Thyroid gland (tissue), 4 donors: ENCODE data around the gene PLA2G12A. TPM values are rescaled to one million over a fixed set of nuclear protein-coding genes. Genes with fewer than 3 reads are reported as not detected.

ENCODE experiments used
- DNase-seq, 2 donors: peaks; one replicate each; pipeline ENCODE4 v3.0.0-alpha.2; 2019
- H3K27ac ChIP-seq, 3 donors: fragments of 200-600 bp; sonication (generic); 1 replicate in 2 of 3; 2 replicates in 1 of 3; pipeline ENCODE4 v1.5.1; 2016 to 2019; ENCODE audit warnings: mild to moderate bottlenecking in 1 of 3, moderate library complexity in 1 of 3
- H3K27me3 ChIP-seq: fragments of 200-600 bp; sonication (generic); one replicate; pipeline ENCODE4 v1.5.1; 2019
- H3K36me3 ChIP-seq, 2 donors: fragments of 200-600 bp; sonication (generic); one replicate each; pipeline ENCODE4 v1.5.1; 2016 to 2019
- H3K4me1 ChIP-seq, 2 donors: fragments of 200-600 bp; sonication (generic); one replicate each; pipeline ENCODE4 v1.5.1; 2017 to 2019
- H3K4me3 ChIP-seq, 3 donors: fragments of 200-600 bp; sonication (generic); replicated peaks in 1 of 3; 1 replicate in 2 of 3; 2 replicates in 1 of 3; pipeline ENCODE4 v1.5.1; 2016; ENCODE audit warnings: mild to moderate bottlenecking in 1 of 3
- H3K9me3 ChIP-seq: fragments of 200-600 bp; sonication (generic); one replicate; pipeline ENCODE4 v1.5.1; 2017
- POLR2A ChIP-seq, 2 donors: fragments of 450-650 bp; IDR thresholded peaks; one replicate each; pipeline ENCODE4 v1.6.1; 2017; ENCODE audit warnings: antibody characterized with exemption in 2 of 2, mild to moderate bottlenecking in 2 of 2, moderate library complexity in 1 of 2
- WGBS, 2 donors: methylation state at CpG; one replicate each; pipeline ENCODE4 v1.1.5; 2017; 5-methylcytosine and 5-hydroxymethylcytosine counted together
- intact Hi-C: fragments of 100-400 bp; cut with DNase I; formaldehyde crosslinking; loops from one replicate; pipeline ENCODE4 v1.15.1; 2023
- total RNA-seq, 4 donors: library from RNA; depleted of rRNA; stranded (reverse); fragments of >200 nt; gene quantifications; one replicate each; pipeline ENCODE4 v1.2.3, GENCODE V29; 2016
- TF ChIP-seq, protein P1 (sequence below), 6 experiments: fragments of 200-600 bp in 3 of 6; fragments of 450-650 bp in 3 of 6; sonication (generic) in 3 of 6; IDR thresholded peaks; one replicate each; pipeline ENCODE4 v1.5.1; 2016 to 2019; ENCODE audit warnings: antibody characterized with exemption in 6 of 6, mild to moderate bottlenecking in 2 of 6, inconsistent platforms in 1 of 6, moderate library complexity in 1 of 6

The PLA2G12A gene
- total RNA-seq, 4 donors from 2014 or later, result 37.9 to 216 (median 55.5) TPM

DNA sequence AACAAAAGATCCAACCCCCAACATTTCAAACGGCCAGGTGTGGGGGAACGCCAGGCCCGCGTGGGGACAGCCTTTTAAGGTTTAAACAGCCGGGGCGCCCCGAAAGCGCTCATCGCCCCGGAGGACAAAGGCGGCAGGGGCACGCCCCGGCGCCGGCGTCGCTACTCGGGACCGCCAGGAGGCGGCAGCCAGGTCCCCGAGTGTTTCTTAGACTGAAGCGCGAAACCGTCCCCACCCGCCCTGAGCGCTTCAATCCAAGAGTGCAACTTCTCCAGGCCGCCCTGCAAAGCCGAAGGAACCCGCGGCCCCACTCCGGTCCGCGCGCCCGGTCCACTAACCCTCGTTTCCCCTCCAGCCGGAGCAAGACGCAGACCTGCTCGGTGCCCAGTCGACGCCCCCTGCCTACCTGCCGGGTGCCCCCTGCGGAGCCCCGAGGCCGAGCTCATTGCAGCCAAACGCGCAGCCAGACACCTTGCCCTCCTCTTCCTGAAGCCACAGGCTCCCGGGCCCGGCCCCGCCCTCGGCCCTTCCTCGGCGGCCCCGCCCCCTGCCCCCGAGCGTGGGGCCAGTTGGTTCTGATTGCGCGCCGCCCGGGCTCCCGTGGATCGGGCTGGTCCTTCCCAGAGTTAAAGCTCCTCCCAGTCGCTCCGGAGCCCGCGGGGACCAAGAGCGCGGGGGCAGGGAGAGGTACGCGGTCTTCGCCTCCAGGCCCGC, 26.8 kb downstream of the PLA2G12A start, which contains the start of gene CASP6:
TSS of gene CASP6 (minus strand) at position 496 of the 714 bp plus-strand sequence. CDS start at position 446, 50 bp downstream.
- no peaks in the 10 kb centered on the region for H3K36me3 ChIP-seq
- no peaks in the 10 kb centered on the region for H3K27me3 ChIP-seq
- 0 to 2% methylated on average over 41 to 45 of the region's 72 CpGs for WGBS, 2 donors
- H3K4me3 ChIP-seq, result peak within 1 kb of the TSS; percentile 19 to 61 (median 35)
- intact Hi-C loops, result loop anchor here (10.0 kb wide), 2 partner anchors 112 to 268 kb away; partner anchors contain the start of genes GAR1 and SEC24B
- TF ChIP-seq POLR2A (IDR thresholded peaks at IDR 0.05), result peak in 1 of 2 donors; percentile 82
- TF ChIP-seq, protein P1, sequence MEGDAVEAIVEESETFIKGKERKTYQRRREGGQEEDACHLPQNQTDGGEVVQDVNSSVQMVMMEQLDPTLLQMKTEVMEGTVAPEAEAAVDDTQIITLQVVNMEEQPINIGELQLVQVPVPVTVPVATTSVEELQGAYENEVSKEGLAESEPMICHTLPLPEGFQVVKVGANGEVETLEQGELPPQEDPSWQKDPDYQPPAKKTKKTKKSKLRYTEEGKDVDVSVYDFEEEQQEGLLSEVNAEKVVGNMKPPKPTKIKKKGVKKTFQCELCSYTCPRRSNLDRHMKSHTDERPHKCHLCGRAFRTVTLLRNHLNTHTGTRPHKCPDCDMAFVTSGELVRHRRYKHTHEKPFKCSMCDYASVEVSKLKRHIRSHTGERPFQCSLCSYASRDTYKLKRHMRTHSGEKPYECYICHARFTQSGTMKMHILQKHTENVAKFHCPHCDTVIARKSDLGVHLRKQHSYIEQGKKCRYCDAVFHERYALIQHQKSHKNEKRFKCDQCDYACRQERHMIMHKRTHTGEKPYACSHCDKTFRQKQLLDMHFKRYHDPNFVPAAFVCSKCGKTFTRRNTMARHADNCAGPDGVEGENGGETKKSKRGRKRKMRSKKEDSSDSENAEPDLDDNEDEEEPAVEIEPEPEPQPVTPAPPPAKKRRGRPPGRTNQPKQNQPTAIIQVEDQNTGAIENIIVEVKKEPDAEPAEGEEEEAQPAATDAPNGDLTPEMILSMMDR (IDR thresholded peaks at IDR 0.05), result peak; percentile 44 to 79 (median 61)
- peak; percentile 94 to 95 for DNase-seq
- peak within 1 kb of the TSS; percentile 42 to 83 (median 83) for H3K27ac ChIP-seq
- no peaks in the 10 kb centered on the region for H3K9me3 ChIP-seq
- peaks cover 14% of the 10 kb centered on the region in 2 donors for H3K4me1 ChIP-seq

- WGBS, 2 donors, result 39 to 41% methylated on average over 21 of the region's 21 CpGs
- intact Hi-C loops, result loop anchor here (10.0 kb wide), 2 partner anchors 113 to 267 kb away; partner anchors contain the start of genes GAR1 and SEC24B
- Histone ChIP-seq H3K36me3 (no peaks in the 10 kb centered on the region), H3K27me3 (no peaks in the 10 kb centered on the region), H3K4me1 (peaks cover 14% of the 10 kb centered on the region in 2 donors), H3K9me3 (no peaks in the 10 kb centered on the region), H3K4me3 (peak overlapping the region in 2 of 3 donors; percentile 19 to 61), H3K27ac (peak overlapping the region in 2 of 3 donors; percentile 83)
- no peak for TF ChIP-seq POLR2A (IDR thresholded peaks at IDR 0.05)
- TF ChIP-seq, protein P1 (IDR thresholded peaks at IDR 0.05), result no peak
- peak in 1 of 2 donors; percentile 8 for DNase-seq
Observed at GRCh38 chr4:109701566-109702410, 28.1 kb downstream of the PLA2G12A start.

DNA sequence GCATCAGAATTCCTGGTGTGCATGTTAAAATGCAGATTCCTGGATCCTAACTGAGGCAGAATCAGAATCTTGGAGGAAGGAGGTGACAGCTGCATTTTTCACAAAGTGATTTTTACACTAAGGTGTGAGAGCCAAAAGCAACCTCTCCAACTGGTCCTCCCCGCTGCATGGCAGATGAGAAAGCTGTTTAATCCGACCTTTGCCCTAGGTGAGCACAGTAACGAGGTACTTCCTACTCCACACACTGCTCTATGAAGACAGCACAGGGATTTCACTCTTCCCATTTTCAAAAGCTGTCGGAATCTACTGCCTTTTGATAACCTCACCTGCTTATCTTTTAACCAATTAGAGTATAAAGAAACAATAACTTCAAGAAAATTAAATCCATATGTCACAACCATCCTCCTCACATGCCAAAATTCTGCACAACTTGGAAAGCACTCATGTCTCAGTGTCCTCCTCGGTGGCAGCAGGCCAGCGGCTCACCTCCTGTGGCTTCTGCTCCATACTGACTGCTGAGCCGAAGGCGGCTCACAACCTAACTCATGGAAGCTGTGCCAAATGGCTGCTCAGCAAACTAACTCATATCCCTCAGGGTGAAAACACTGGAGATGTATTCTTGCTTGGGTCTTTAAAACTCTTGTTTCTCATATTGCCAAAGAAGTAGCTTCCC, 30.2 kb downstream of the PLA2G12A start:
- 87% methylated on average over 8 of the region's 8 CpGs for WGBS, 2 donors
- H3K4me3 ChIP-seq, result no peak overlapping the region
- intact Hi-C loops, result loop anchor here (10.0 kb wide), 2 partner anchors 115 to 265 kb away; partner anchors contain the start of genes GAR1 and SEC24B
- peaks cover 14% of the 10 kb centered on the region in 2 donors for H3K4me1 ChIP-seq
- TF ChIP-seq, protein P1 (IDR thresholded peaks at IDR 0.05), result no peak
- TF ChIP-seq POLR2A (IDR thresholded peaks at IDR 0.05), result no peak
- no peak for DNase-seq
- H3K27ac ChIP-seq, result no peak overlapping the region
- H3K36me3 ChIP-seq, result peaks cover 0 to 5% of the 10 kb centered on the region in 2 donors
- H3K9me3 ChIP-seq, result no peaks in the 10 kb centered on the region
- no peaks in the 10 kb centered on the region for H3K27me3 ChIP-seq

DNA sequence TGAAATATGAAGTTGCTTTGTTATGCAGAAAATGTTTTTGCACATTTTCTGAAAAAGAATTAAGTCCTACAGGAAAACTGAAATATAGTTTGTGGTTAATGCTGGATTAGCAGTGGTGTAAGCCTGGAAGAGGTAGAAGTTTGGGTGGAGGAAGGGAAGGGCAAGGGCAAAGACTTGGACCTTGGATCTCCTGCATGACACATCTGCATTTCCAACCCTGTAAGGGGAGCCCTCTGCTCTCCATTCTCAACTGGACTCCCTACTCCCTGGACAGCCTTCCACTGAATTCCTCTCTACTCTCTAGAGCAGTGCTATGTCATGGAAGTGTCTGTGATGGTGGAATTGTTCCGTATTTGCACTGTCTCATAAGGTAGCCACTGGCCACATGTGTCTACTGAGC, 31.2 kb downstream of the PLA2G12A start:
- no peak for TF ChIP-seq POLR2A (IDR thresholded peaks at IDR 0.05)
- TF ChIP-seq, protein P1 (IDR thresholded peaks at IDR 0.05), result no peak
- H3K4me3 ChIP-seq, result no peak overlapping the region
- peaks cover 9 to 10% of the 10 kb centered on the region in 2 donors for H3K4me1 ChIP-seq
- H3K9me3 ChIP-seq, result no peaks in the 10 kb centered on the region
- DNase-seq, result no peak
- WGBS, 2 donors, result 88 to 94% methylated on average over 1 of the region's 1 CpG
- H3K27ac ChIP-seq, result no peak overlapping the region
- H3K27me3 ChIP-seq, result no peaks in the 10 kb centered on the region
- intact Hi-C loops, result no loop called here
- H3K36me3 ChIP-seq, result peaks cover 5 to 10% of the 10 kb centered on the region in 2 donors
